Subcutaneous abdominal adipose tissue (tissue), 5 donors: Measurements from ENCODE around the gene HSD17B4.
"Not testable (repeated sequence)": the region's sequence is repeated elsewhere in the genome, so short reads cannot be mapped to it uniquely, and the experiment has no call there.

ENCODE experiments used
- H3K27ac ChIP-seq: one replicate; pipeline ENCODE4 v1.7.0; 2013; ENCODE audit warnings: low read depth, mild to moderate bottlenecking, inconsistent platforms, low read length, moderate library complexity
- H3K27me3 ChIP-seq, 5 donors: one replicate each; pipeline ENCODE4 v1.7.0; 2013; ENCODE audit warnings: low read length in 5 of 5, inconsistent platforms in 1 of 5; ENCODE audit not compliant: control insufficient read depth in 5 of 5, insufficient read depth in 4 of 5
- H3K36me3 ChIP-seq, 5 donors: one replicate each; pipeline ENCODE4 v1.7.0; 2013; ENCODE audit warnings: low read length in 5 of 5; ENCODE audit not compliant: control insufficient read depth in 5 of 5, insufficient read depth in 5 of 5
- H3K4me1 ChIP-seq, 5 donors: one replicate each; pipeline ENCODE4 v1.7.0; 2013; ENCODE audit warnings: low read length in 5 of 5, mild to moderate bottlenecking in 3 of 5, moderate library complexity in 1 of 5; ENCODE audit not compliant: control insufficient read depth in 5 of 5, insufficient read depth in 5 of 5
- H3K4me3 ChIP-seq, 5 donors: one replicate each; pipeline ENCODE4 v1.7.0; 2013; ENCODE audit warnings: low read length in 5 of 5, low read depth in 1 of 5
- H3K9ac ChIP-seq, 5 donors: one replicate each; pipeline ENCODE4 v1.7.0; 2013; ENCODE audit warnings: low read length in 5 of 5, mild to moderate bottlenecking in 4 of 5, moderate library complexity in 3 of 5
- H3K9me3 ChIP-seq, 5 donors: one replicate each; pipeline ENCODE4 v1.7.0; 2013; ENCODE audit warnings: low read length in 5 of 5; ENCODE audit not compliant: control insufficient read depth in 5 of 5
- donor health status: healthy.
- donor health status: healthy.
- donor health status: healthy.
- donor health status: healthy.
- donor health status: healthy.

The HSD17B4 gene

DNA sequence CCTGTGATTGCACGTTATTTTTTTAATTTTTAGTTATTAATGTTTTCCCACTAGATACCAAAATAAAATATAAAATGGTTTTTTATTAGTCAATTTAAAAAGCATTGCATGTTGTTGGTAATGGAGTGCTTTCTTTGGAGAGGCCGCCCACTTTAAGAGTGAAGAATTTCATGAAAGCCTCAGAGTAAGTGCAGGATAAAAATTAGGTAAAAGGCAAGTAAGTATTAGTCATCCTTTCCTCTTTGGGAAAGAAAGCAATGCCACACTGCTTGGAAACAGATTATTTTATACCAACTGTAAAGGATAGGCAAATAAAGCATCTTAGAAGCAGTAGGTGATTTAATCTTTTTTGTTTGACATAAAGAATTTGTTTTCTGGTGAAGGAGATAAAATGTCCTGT is 62.9 kb downstream of the HSD17B4 start:
- H3K9me3 ChIP-seq, result no peaks in the 10 kb centered on the region
- H3K36me3 ChIP-seq, result peaks cover 35 to 59% (median 44%) of the 10 kb centered on the region in 5 donors
- no peak overlapping the region for H3K4me3 ChIP-seq
- no peaks in the 10 kb centered on the region for H3K27me3 ChIP-seq
- H3K27ac ChIP-seq, result no peak overlapping the region
- H3K4me1 ChIP-seq, result peaks cover 0 to 7% (median 0%) of the 10 kb centered on the region in 5 donors
- no peak overlapping the region for H3K9ac ChIP-seq

- not testable (repeated sequence) for H3K27me3 ChIP-seq, H3K4me1 ChIP-seq, H3K9me3 ChIP-seq, H3K9ac ChIP-seq, H3K4me3 ChIP-seq, H3K27ac ChIP-seq
- peaks cover 21 to 43% (median 36%) of the 10 kb centered on the region in 5 donors for H3K36me3 ChIP-seq
Observed at GRCh38 chr5:119517115-119517514, 64.8 kb downstream of the HSD17B4 start.

DNA sequence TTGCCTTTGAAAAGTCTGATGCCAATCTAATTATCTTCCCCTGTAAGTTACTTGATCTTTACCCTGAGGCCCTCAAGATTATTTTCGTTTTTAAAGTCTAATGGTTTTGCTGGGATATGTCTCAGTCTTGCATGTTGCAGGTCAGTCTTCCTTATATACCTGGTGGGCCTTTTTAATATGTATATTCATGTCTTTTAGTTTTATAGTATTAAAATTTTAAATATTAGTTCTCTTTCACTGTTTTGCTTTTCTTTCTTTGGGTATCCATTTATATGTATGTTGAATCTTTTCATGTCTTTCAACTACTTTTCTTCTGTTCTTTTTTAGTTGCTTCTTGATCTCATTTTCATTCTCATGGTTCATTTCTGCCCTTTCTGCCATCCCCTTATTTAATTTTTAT is 68.9 kb downstream of the HSD17B4 start:
- Histone ChIP-seq H3K9me3 (peaks cover 0 to 7% (median 0%) of the 10 kb centered on the region in 5 donors), H3K36me3 (peaks cover 20 to 36% (median 34%) of the 10 kb centered on the region in 5 donors), H3K9ac (no peak overlapping the region), H3K4me3 (no peak overlapping the region), H3K27me3 (no peaks in the 10 kb centered on the region), H3K4me1 (no peaks in the 10 kb centered on the region), H3K27ac (no peak overlapping the region)

DNA sequence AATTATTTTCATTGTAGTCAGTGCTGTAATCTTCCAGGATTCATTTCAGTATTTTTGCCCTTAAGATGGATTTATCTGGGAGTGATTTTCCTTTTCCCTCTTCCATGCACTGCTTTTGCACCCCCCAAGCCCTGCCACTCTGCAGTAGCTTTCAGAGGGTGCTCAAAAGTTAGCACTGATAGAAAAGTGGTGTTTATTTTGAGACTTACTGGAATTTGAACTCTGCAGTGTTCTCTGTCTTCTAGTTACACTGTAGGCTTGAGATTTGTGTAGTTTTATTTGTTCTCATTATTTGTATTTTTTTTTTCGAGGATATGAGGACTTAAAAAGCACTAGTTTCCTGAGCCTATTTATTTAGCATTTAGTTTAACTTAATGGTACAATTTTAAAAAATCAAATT is 70.5 kb downstream of the HSD17B4 start:
- Histone ChIP-seq H3K27ac (no peak overlapping the region), H3K4me1 (no peaks in the 10 kb centered on the region), H3K4me3 (no peak overlapping the region), H3K27me3 (no peaks in the 10 kb centered on the region), H3K9ac (no peak overlapping the region), H3K36me3 (peaks cover 15 to 47% (median 32%) of the 10 kb centered on the region in 5 donors), H3K9me3 (peaks cover 0 to 7% (median 0%) of the 10 kb centered on the region in 5 donors)

GRCh38 chr5:119524485-119524884 is 72.2 kb downstream of the HSD17B4 start:
- H3K4me3 ChIP-seq, result no peak overlapping the region
- H3K9me3 ChIP-seq, result peaks cover 0 to 7% (median 0%) of the 10 kb centered on the region in 5 donors
- no peak overlapping the region for H3K27ac ChIP-seq
- H3K9ac ChIP-seq, result no peak overlapping the region
- no peaks in the 10 kb centered on the region for H3K4me1 ChIP-seq
- no peaks in the 10 kb centered on the region for H3K27me3 ChIP-seq
- peaks cover 5 to 54% (median 25%) of the 10 kb centered on the region in 5 donors for H3K36me3 ChIP-seq

DNA sequence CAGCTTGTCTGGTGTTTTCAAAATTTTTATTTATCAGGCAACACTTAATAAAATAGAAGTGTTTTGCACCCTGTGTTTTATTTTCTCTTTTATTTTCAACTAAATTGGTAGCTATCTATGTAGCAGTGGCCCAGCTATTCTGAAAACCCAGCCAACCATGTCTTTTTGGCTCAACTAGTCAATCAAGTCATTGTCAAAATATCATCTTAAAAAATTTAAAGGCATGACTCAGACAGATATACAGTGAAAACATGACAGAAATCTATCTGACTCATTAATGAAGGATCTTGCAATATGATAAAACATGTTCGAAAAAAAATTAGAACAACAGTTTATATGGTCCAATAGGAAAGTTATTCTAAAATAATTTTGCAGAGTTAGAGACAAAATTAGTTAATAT is 75.1 kb downstream of the HSD17B4 start:
- Histone ChIP-seq H3K36me3 (peaks cover 12 to 65% (median 40%) of the 10 kb centered on the region in 5 donors), H3K4me3 (no peak overlapping the region), H3K9ac (no peak overlapping the region), H3K27ac (no peak overlapping the region), H3K27me3 (no peaks in the 10 kb centered on the region), H3K4me1 (no peaks in the 10 kb centered on the region), H3K9me3 (no peaks in the 10 kb centered on the region)

GRCh38 chr5:119529811-119530210 is 77.5 kb downstream of the HSD17B4 start:
- Histone ChIP-seq H3K36me3 (peaks cover 12 to 74% (median 46%) of the 10 kb centered on the region in 5 donors), H3K9ac (no peak overlapping the region)

GRCh38 chr5:119532637-119533036 is 80.3 kb downstream of the HSD17B4 start:
- H3K9ac ChIP-seq, result no peak overlapping the region
- no peak overlapping the region for H3K4me3 ChIP-seq
- no peaks in the 10 kb centered on the region for H3K27me3 ChIP-seq
- peaks cover 16 to 62% (median 43%) of the 10 kb centered on the region in 5 donors for H3K36me3 ChIP-seq
- H3K4me1 ChIP-seq, result no peaks in the 10 kb centered on the region
- H3K9me3 ChIP-seq, result no peaks in the 10 kb centered on the region
- H3K27ac ChIP-seq, result no peak overlapping the region

More at GRCh38 chr5:119529811-119530210, 77.5 kb downstream of the HSD17B4 start:
- Histone ChIP-seq H3K9me3 (no peaks in the 10 kb centered on the region), H3K4me3 (no peak overlapping the region), H3K27me3 (no peaks in the 10 kb centered on the region), H3K27ac (no peak overlapping the region), H3K4me1 (no peaks in the 10 kb centered on the region)

- Histone ChIP-seq H3K36me3 (peaks cover 27 to 59% (median 44%) of the 10 kb centered on the region in 5 donors), H3K9ac (no peak overlapping the region), H3K4me3 (no peak overlapping the region), H3K27ac (no peak overlapping the region), H3K4me1 (no peaks in the 10 kb centered on the region), H3K27me3 (no peaks in the 10 kb centered on the region), H3K9me3 (no peaks in the 10 kb centered on the region)
Observed at GRCh38 chr5:119537704-119538103, 85.4 kb downstream of the HSD17B4 start.

DNA sequence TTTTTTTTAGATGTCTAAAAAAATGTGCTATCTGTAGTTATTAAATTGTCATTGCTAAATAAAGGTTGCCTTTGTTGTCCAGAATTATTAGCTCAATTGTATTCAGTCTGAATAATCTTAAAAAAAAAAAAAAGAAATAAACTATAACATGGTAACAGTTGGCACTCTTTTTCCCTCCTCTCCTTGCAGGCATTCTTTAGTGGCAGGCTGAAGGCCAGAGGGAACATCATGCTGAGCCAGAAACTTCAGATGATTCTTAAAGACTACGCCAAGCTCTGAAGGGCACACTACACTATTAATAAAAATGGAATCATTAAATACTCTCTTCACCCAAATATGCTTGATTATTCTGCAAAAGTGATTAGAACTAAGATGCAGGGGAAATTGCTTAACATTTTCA is 89.4 kb downstream of the HSD17B4 start:
- Histone ChIP-seq H3K4me1 (no peaks in the 10 kb centered on the region), H3K27me3 (no peaks in the 10 kb centered on the region), H3K9me3 (no peaks in the 10 kb centered on the region), H3K27ac (no peak overlapping the region), H3K9ac (no peak overlapping the region), H3K4me3 (no peak overlapping the region), H3K36me3 (peaks cover 25 to 52% (median 39%) of the 10 kb centered on the region in 5 donors)

GRCh38 chr5:119551819-119552218 is 99.5 kb downstream of the HSD17B4 start:
- Histone ChIP-seq H3K4me1 (no peaks in the 10 kb centered on the region), H3K9ac (no peak overlapping the region), H3K27me3 (no peaks in the 10 kb centered on the region), H3K4me3 (no peak overlapping the region), H3K9me3 (peaks cover 0 to 9% (median 0%) of the 10 kb centered on the region in 5 donors), H3K27ac (no peak overlapping the region), H3K36me3 (no peaks in the 10 kb centered on the region)
